K562 (cell line): ENCODE data around the gene RAB6C.

Experiments used
- ADNP ChIP-seq: fragments of 200-800 bp; sonication (Bioruptor generic); IDR thresholded peaks from 2 replicates; pipeline ENCODE4 v1.6.1; 2016; ENCODE audit warnings: missing genetic modification characterization, missing compliant biosample characterization
- BRF2 ChIP-seq: IDR thresholded peaks from 3 replicates; pipeline ENCODE4 v1.6.1; 2011; ENCODE audit warnings: borderline replicate concordance, mild to moderate bottlenecking; ENCODE audit not compliant: insufficient read length, insufficient read depth
- FOXK1 ChIP-seq: sonication (generic); formaldehyde crosslinking; IDR thresholded peaks from 2 replicates; pipeline ENCODE4 v1.8.0; 2022; ENCODE audit warnings: missing genetic modification reagents, mild to moderate bottlenecking, borderline replicate concordance
- FOXK2 ChIP-seq, 2 experiments: fragments of 450-650 bp; IDR thresholded peaks in 1 of 2; conservative IDR thresholded peaks in 1 of 2; 2 replicates each; pipeline ENCODE4 v1.6.1; 2016; ENCODE audit warnings: low read depth in 2 of 2, mild to moderate bottlenecking in 1 of 2
- POLR2AphosphoS5 ChIP-seq: IDR thresholded peaks from 2 replicates; pipeline ENCODE4 v1.6.1; 2011; ENCODE audit warnings: mild to moderate bottlenecking, low read depth, low read length, moderate library complexity; ENCODE audit not compliant: control insufficient read depth, insufficient read depth
- SAFB ChIP-seq: fragments of 200-400 bp; formaldehyde crosslinking; IDR thresholded peaks from 2 replicates; pipeline ENCODE4 v1.6.1; 2017; ENCODE audit warnings: low read depth, low read length, borderline replicate concordance

GRCh38 chr2:129930451-129930850 is 49.0 kb upstream of the RAB6C start:
- no peak for TF ChIP-seq SAFB
- TF ChIP-seq FOXK2 (conservative IDR thresholded peaks at IDR 0.05 in 1 of 2, IDR thresholded peaks at IDR 0.05 in 1 of 2; ENCODE audit: low read depth in 2 of 2): no peak
- TF ChIP-seq POLR2AphosphoS5: no peak
- TF ChIP-seq FOXK1: no peak
- TF ChIP-seq ADNP (tag): no peak
- TF ChIP-seq BRF2: no peak
